HG03432 (cell line): ENCODE data around the gene GPRIN1.
"Not testable (repeated sequence)": the region's sequence is repeated elsewhere in the genome, so short reads cannot be mapped to it uniquely, and the experiment has no call there.

Experiments used
- ATAC-seq: cut with Tn5 transposase; IDR thresholded peaks from one replicate; pipeline ENCODE4 v1.9.1; 2021; ENCODE audit warnings: mild to moderate bottlenecking, moderate library complexity; ENCODE audit not compliant: unreplicated experiment

GPRIN1 gene

DNA sequence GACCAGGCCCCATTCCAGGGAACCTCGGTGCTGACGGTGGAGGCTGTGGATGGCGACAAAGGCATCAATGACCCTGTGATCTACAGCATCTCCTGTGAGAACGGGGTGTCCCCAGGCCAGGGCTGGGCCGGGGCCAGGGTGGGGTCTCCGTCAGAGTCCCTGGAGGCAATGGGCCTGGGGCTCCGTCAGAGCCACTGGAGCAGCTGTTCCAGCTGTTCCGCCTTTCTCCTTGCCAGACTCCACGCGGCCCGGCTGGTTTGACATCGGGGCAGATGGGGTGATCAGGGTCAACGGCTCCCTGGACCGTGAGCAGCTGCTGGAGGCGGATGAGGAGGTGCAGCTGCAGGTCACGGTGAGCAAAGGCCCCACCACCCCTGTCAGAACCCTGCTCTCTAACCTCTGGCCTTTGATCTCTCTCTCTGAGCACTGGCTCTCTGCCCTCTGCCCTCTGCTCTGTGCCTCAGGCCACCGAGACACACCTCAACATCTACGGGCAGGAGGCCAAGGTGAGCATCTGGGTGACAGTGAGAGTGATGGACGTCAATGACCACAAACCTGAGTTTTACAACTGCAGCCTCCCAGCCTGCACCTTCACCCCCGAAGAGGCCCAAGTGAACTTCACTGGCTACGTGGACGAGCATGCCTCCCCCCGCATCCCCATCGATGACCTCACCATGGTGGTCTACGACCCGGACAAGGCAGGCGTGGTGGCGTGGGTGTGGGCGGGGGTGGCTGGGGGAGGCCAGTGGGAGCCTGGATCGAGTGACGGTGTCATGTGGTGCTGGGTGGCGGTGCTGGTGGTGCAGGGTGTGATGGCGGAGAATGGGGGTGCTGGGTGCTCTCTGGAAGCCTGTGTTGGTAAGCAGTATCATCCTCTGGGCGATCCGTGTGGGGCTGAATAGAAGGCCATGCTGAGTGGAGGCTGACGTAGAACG is 34.2 kb downstream of the GPRIN1 start:
- ATAC-seq = no peak

GRCh38 chr5:176575066-176575465 is 34.9 kb downstream of the GPRIN1 start:
- no peak for ATAC-seq

GRCh38 chr5:176574297-176574591 is 35.7 kb downstream of the GPRIN1 start:
- ATAC-seq = no peak

DNA sequence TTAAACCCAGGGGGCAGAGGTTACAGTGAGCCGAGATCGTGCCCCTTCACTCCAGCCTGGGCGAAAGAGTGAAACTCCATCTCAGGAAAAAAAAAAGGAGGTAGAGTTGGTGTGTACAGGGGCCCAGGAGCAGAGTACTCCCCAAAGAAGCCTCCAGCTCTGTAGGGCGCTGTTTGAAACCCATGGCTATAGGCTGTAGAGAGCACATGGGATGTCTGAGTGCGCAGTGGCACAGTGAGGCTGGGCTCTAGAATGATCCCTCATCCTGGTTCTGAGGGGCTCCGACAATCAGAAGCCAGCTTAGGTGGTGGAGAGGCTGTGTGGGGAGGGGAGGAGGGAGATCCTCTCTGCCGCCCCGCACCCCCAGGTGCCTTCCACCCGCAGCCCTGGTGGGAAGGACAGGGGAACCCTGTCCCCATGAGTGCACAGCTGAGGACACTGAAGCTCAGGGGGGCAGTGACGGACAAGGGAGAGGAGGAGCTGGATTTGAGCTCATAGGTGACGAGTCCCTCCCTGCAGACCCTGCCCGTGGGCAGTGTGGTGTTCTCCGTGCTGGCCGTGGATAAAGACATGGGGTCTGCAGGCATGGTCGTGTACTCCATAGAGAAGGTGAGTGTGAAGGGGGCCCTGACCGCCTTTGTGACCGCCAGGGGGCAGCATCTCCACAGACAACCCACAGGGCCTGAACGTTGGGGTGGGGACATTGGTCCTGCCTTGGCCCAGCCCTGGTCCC is 36.2 kb downstream of the GPRIN1 start:
- ATAC-seq = peak; percentile 67

- ATAC-seq = no peak
Observed at GRCh38 chr5:176570044-176570443, 39.9 kb downstream of the GPRIN1 start.

DNA sequence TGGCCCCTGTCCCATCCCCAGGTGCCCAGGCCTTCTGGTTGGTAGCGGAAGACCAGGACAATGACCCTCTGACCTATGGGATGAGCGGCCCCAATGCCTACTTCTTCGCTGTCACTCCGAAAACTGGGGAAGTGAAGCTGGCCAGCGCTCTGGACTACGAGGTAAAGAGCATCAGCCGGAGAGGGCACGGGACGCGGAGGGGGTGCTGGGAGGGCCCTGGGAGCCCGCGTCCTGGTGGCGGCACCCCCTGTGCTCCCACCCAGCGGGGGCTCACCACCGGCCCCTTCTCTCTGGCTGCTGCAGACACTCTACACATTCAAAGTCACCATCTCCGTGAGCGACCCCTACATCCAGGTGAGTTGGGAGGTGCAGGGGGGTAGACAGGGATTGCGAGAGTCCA is 41.3 kb downstream of the GPRIN1 start:
- no peak for ATAC-seq

DNA sequence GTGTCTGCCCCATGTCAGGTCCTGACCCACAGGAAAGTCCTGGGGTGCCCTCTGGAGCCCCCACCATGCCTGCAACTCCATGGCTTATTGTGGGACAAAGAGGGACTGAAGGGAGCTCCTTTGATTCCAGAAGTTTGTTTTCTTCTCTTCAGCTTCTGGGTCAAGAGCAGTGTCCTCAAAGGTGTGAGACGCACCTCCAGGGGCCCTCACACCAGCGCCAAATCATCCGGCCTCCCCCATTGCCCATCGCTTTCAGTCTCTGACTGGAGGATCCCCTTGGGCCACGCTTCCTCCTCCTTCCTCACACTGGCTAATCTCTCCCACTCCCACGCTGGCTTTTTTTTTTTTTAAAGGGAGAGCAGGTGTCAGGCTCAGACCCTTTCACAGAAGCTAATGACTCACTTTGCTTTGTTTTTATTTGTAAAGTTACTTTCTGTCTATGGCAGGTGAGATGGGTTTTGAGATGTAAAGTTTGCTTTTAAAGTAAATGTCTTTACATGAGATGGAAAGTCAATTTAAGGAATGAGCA is 44.1 kb downstream of the GPRIN1 start:
- no peak for ATAC-seq

DNA sequence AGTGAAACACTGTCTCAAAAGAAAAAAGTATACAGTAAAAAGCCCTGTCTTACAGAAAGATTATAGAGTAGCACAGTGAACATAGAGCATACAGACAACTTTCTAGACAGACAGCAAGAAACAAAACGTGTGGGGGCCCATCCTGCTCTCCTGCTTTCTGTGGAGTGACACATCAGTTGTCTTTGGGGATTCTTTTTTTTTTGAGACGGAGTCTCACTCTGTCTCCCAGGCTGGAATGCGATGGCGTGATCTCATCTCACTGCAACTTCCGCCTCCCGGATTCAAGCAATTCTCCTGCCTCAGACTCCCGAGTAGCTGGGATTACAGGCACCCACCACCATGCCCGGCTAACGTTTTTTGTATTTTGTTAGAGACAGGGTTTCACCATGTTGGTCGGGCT is 46.0 kb downstream of the GPRIN1 start:
- no peak for ATAC-seq

- ATAC-seq = no peak
Observed at GRCh38 chr5:176562189-176562588, 47.8 kb downstream of the GPRIN1 start.

DNA sequence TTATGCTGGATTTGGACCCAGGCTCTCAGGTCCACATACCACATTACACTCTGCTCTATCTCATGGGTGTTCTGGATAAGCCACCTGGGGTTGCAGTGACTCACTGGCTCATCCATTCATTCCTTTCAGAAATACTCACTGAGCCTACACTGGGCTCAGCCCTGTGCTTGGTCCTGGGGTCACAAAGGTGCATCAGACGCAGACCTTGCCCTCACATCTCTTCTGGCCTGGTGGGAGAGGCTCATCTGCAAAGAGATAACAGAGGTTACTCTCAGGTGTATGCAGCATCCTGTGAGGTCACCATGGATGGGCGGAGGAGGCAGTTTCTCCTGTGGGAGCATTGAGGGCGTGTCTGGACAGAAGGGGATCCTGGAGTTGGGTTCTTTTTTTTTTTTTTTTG is 48.7 kb downstream of the GPRIN1 start:
- no peak for ATAC-seq

DNA sequence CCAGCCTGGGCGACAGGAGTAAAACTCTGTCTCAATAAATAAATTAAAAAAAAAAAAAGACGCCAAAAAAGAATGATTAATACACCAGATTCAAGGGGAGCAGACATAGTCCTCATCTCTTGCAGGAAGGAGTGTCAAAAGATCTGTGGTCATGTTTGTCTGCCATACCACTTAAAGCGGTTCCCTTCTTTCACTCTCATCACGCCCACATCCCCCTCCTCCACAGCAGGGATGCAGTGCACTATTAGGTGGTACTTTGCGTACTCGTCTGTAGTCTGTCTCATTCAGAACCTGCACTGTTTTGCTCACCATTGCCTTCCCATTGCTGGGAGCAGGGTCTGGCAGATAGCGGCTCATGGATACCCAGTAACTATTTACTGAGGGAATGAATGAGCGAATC is 49.6 kb downstream of the GPRIN1 start:
- no peak for ATAC-seq

GRCh38 chr5:176559683-176560082 is 50.3 kb downstream of the GPRIN1 start:
- no peak for ATAC-seq

GRCh38 chr5:176557846-176558245 is 52.1 kb downstream of the GPRIN1 start:
- ATAC-seq = no peak

- ATAC-seq = no peak
Observed at GRCh38 chr5:176553260-176554085, 56.5 kb downstream of the GPRIN1 start.

DNA sequence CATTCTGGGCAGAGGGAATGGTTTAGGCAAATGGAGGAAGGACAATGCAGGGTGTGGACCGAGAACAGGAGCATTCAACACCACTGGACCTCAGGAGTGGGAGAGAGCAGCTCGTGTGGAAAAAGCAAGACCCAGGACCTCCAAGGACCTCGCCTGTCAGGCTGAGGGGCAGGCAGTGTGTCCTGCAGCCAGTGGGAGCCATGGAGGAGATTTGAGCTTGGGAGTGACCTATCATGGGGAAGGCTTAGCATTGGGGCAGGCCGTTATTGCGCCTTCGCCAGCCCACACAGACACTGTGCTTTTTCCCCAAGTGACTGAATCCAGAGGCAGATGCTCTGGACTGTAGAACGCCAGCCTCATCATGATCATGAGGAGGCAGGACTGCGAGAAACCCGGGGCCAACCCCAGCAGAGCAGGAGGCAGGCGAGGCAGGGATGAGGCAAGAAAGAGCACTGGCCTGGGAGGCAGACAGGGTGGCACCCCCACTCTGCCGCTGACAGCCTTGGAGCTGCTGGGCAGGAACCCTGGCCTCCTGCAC is 57.6 kb downstream of the GPRIN1 start:
- ATAC-seq = no peak

- ATAC-seq = not testable (repeated sequence)
Observed at GRCh38 chr5:176550937-176551336, 59.0 kb downstream of the GPRIN1 start.

DNA sequence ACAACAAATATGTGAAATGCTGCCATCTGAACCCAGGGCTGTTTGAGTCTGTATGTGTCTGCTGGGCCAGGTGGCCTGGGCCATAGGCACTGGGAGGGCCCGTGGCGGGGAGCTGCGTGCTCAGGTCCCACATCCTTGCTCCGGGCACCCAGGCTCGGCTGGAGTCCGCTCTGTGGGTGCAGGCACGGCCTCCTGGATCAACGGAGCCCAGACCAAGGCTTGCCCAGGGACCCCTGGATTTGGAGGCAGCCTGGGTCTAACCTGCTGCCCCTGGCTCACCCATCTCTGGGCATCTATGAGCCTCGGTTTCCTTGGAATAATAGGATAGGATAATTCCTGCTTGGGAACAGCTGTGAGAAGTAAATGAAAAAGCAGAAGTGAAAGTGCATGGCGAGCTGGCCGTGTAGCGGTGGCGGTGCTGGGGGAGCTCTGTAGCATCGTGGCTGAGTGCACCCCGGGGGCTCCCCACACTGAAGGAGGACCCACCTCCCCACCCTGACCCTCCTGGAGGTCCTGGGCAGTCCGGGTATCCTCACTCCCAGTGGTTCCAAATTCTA is 59.6 kb downstream of the GPRIN1 start:
- ATAC-seq = peak; percentile 49

DNA sequence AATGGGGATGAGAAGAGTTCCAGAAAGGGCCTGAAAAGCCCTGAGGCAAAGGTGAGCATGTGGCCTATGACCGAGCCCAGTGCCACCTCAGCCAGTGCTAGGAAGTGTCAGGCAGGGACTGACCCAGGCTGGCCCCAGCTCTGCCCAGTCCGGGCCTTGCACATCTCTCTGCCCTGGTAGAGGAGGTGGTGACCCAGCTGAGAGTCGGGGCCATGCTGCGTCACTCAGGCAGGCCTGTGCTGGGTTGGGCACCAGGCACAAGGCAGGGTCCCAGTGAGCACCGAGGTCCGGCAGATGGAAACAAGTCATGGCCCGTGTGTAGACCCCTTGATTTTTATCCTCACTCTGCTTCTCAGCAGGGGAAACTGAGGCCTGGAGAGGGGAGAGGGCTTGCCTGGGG is 60.1 kb downstream of the GPRIN1 start:
- no peak for ATAC-seq

DNA sequence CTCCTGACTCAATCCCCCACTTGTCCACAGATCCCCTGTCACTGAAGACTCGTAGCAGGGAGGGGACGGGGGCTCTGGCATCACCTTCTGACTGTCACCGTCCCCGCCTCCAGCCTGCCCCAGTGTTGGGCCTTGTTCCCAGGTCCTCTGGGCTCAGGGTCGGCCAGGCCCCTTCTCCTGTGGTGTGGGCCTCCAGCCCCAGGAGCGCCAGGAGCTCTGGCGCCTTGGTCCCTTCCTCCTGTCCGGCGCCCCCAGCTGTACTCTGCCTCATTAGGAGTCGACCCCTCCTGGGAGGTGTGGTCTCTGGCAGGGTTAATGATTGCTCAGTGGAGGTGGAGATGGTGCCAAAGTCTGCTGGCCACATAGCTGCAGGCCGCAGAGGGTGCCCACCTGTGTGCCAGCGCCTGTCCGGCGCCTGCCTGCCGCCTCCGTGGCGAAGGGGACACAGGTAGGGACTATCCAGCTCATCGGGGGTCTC is 61.0 kb downstream of the GPRIN1 start, which contains the start of gene CDHR2:
Gene CDHR2, plus strand, starts transcription at position 376 of the 478 bp plus-strand sequence. CDS start 16,011 bp downstream, outside the sequence.
- no peak for ATAC-seq

- ATAC-seq = no peak
Observed at GRCh38 chr5:176547802-176548201, 62.2 kb downstream of the GPRIN1 start.
